ENCODE results near the gene FBLN1. TPM values are rescaled to one million over a fixed set of nuclear protein-coding genes. Genes with fewer than 3 reads are reported as not detected.

The FBLN1 gene
- total RNA-seq, 1 donor from 2014 or later = not detected

GRCh38 chr22:45612451-45612901 lies 109.8 kb downstream of the FBLN1 start:
- Mint-ChIP-seq H3K9me3 (no peaks in the 10 kb centered on the region), H3K4me1 (no peaks in the 10 kb centered on the region), H3K36me3 (ENCODE audit: low read depth) (no peaks in the 10 kb centered on the region), H3K27me3 (peaks cover 7% of the 10 kb centered on the region), H3K4me3 (no peak overlapping the region), H3K27ac (no peak overlapping the region)
- ChIA-PET CTCF (no interaction called here), POLR2A (no interaction called here)
- intact Hi-C loops (cut with micrococcal nuclease) = no loop called here
- no peak for TF ChIP-seq CTCF (IDR thresholded peaks at IDR 0.05)
- ATAC-seq (ENCODE audit: low read depth) = no peak
- DNase-seq = no peak

- H3K9me3 Mint-ChIP-seq = no peaks in the 10 kb centered on the region
- ATAC-seq (ENCODE audit: low read depth) = no peak
- no peak overlapping the region for H3K4me3 Mint-ChIP-seq
- CTCF ChIA-PET = no interaction called here
- no peak for TF ChIP-seq CTCF (IDR thresholded peaks at IDR 0.05)
- DNase-seq = no peak
- no peaks in the 10 kb centered on the region for H3K36me3 Mint-ChIP-seq (ENCODE audit: low read depth)
- no peak overlapping the region for H3K27ac Mint-ChIP-seq
- intact Hi-C loops (cut with micrococcal nuclease) = no loop called here
- peaks cover 7% of the 10 kb centered on the region for H3K27me3 Mint-ChIP-seq
- POLR2A ChIA-PET = no interaction called here
- no peaks in the 10 kb centered on the region for H3K4me1 Mint-ChIP-seq
Observed at GRCh38 chr22:45612940-45613339, 110.3 kb downstream of the FBLN1 start.

- intact Hi-C loops (cut with micrococcal nuclease) = no loop called here
- ChIA-PET CTCF (no interaction called here), POLR2A (no interaction called here)
- Mint-ChIP-seq H3K4me3 (no peak overlapping the region), H3K36me3 (ENCODE audit: low read depth) (no peaks in the 10 kb centered on the region), H3K27me3 (peaks cover 7% of the 10 kb centered on the region), H3K27ac (no peak overlapping the region), H3K9me3 (no peaks in the 10 kb centered on the region), H3K4me1 (no peaks in the 10 kb centered on the region)
- ATAC-seq (ENCODE audit: low read depth) (no peak), DNase-seq (no peak)
- TF ChIP-seq CTCF (IDR thresholded peaks at IDR 0.05) = no peak
Observed at GRCh38 chr22:45615364-45615763, 112.7 kb downstream of the FBLN1 start.

- DNase-seq (no peak), ATAC-seq (ENCODE audit: low read depth) (no peak)
- H3K36me3 Mint-ChIP-seq (ENCODE audit: low read depth) = no peaks in the 10 kb centered on the region
- intact Hi-C loops (cut with micrococcal nuclease) = no loop called here
- ChIA-PET CTCF (no interaction called here), POLR2A (no interaction called here)
- no peak overlapping the region for H3K4me3 Mint-ChIP-seq
- no peaks in the 10 kb centered on the region for H3K4me1 Mint-ChIP-seq
- H3K27me3 Mint-ChIP-seq = peaks cover 7% of the 10 kb centered on the region
- TF ChIP-seq CTCF (IDR thresholded peaks at IDR 0.05) = no peak
- H3K9me3 Mint-ChIP-seq = no peaks in the 10 kb centered on the region
- H3K27ac Mint-ChIP-seq = no peak overlapping the region
Observed at GRCh38 chr22:45616432-45616831, 113.7 kb downstream of the FBLN1 start.

- POLR2A ChIA-PET = no interaction called here
- H3K27me3 Mint-ChIP-seq = no peaks in the 10 kb centered on the region
- ATAC-seq (ENCODE audit: low read depth) = no peak
- H3K27ac Mint-ChIP-seq = no peak overlapping the region
- DNase-seq = no peak
- no peaks in the 10 kb centered on the region for H3K36me3 Mint-ChIP-seq (ENCODE audit: low read depth)
- CTCF ChIA-PET = no interaction called here
- H3K9me3 Mint-ChIP-seq = no peaks in the 10 kb centered on the region
- H3K4me1 Mint-ChIP-seq = no peaks in the 10 kb centered on the region
- no peak for TF ChIP-seq CTCF (IDR thresholded peaks at IDR 0.05)
- no peak overlapping the region for H3K4me3 Mint-ChIP-seq
- intact Hi-C loops (cut with micrococcal nuclease) = no loop called here
Observed at GRCh38 chr22:45617948-45618347, 115.3 kb downstream of the FBLN1 start.

Measured in activated B cell treated with CpG ODN at 0.5 μM for 24 hours (primary cell).